K562 (cell line): Measurements from ENCODE around the gene LRRC43.

Experiments
- SIN3B ChIP-seq: fragments of 450-650 bp; IDR thresholded peaks from 2 replicates; pipeline ENCODE4 v1.6.1; 2017; ENCODE audit warnings: low read depth, mild to moderate bottlenecking, moderate library complexity
- TF ChIP-seq, protein P1 (sequence below): fragments of 450-650 bp; IDR thresholded peaks from 2 replicates; pipeline ENCODE4 v1.6.1; 2017; ENCODE audit warnings: antibody characterized with exemption, mild to moderate bottlenecking
- TF ChIP-seq, protein P2 (sequence below), 2 experiments: fragments of 250-450 bp in 1 of 2; fragments of 450-650 bp in 1 of 2; sonication (Bioruptor Pico) in 1 of 2; IDR thresholded peaks; 2 replicates each; pipeline versions ENCODE4 v1.6.1 to v1.8.0; 2016 to 2021; ENCODE audit warnings: mild to moderate bottlenecking in 2 of 2, moderate library complexity in 2 of 2, missing compliant biosample characterization in 1 of 2, missing genetic modification characterization in 1 of 2

DNA sequence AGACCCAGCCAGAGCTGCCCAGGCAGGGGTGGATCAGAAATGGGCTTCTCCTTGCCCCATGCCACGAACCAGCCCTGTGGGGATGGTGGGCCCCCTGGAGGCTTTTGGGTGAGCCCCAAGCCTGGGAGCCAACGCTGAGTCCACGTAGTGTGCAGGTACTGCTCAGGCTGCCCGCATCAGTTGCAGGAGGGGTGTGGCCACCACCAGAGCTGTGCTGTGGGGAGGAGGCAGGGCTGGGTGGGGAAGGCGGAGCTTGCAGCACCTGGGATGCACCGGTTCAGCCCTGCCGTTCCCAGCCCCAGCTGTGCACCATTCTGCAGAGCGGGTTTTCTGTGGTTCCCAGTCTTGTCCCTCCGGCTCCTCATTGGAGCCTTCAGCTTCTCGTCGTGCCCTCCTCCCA is 45.2 kb upstream of the LRRC43 start:
- TF ChIP-seq, protein P1, sequence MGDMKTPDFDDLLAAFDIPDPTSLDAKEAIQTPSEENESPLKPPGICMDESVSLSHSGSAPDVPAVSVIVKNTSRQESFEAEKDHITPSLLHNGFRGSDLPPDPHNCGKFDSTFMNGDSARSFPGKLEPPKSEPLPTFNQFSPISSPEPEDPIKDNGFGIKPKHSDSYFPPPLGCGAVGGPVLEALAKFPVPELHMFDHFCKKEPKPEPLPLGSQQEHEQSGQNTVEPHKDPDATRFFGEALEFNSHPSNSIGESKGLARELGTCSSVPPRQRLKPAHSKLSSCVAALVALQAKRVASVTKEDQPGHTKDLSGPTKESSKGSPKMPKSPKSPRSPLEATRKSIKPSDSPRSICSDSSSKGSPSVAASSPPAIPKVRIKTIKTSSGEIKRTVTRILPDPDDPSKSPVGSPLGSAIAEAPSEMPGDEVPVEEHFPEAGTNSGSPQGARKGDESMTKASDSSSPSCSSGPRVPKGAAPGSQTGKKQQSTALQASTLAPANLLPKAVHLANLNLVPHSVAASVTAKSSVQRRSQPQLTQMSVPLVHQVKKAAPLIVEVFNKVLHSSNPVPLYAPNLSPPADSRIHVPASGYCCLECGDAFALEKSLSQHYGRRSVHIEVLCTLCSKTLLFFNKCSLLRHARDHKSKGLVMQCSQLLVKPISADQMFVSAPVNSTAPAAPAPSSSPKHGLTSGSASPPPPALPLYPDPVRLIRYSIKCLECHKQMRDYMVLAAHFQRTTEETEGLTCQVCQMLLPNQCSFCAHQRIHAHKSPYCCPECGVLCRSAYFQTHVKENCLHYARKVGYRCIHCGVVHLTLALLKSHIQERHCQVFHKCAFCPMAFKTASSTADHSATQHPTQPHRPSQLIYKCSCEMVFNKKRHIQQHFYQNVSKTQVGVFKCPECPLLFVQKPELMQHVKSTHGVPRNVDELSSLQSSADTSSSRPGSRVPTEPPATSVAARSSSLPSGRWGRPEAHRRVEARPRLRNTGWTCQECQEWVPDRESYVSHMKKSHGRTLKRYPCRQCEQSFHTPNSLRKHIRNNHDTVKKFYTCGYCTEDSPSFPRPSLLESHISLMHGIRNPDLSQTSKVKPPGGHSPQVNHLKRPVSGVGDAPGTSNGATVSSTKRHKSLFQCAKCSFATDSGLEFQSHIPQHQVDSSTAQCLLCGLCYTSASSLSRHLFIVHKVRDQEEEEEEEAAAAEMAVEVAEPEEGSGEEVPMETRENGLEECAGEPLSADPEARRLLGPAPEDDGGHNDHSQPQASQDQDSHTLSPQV = no peak
- TF ChIP-seq SIN3B = no peak
- TF ChIP-seq, protein P2, sequence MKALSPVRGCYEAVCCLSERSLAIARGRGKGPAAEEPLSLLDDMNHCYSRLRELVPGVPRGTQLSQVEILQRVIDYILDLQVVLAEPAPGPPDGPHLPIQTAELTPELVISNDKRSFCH (CRISPR knock-in tag; IDR thresholded peaks at IDR 0.05) = no peak
- TF ChIP-seq, protein P2 (tag; IDR thresholded peaks at IDR 0.05) = no peak
